Keratinocyte (primary cell): ENCODE results near the gene ZNF396. TPM values are rescaled to one million over a fixed set of nuclear protein-coding genes. Genes with fewer than 3 reads are reported as not detected.

Source experiments
- DNase-seq: peaks from one replicate; pipeline ENCODE4 v3.0.0-alpha.2; 2011; ENCODE audit warnings: low read depth, missing footprints, low spot score
- FAIRE-seq: peaks from 2 replicates; lab custom pipeline; 2011; peaks lifted over from hg19 to GRCh38; lab: Jason Lieb, UNC
- H2AFZ ChIP-seq: 2 replicates; pipeline ENCODE4 v1.6.0; 2012; ENCODE audit warnings: low read length, control low read depth, inconsistent platforms; ENCODE audit not compliant: control insufficient read depth
- H3K27ac ChIP-seq: 2 replicates; pipeline ENCODE4 v1.5.1; 2011; ENCODE audit warnings: low read length; ENCODE audit not compliant: control insufficient read depth, insufficient read depth
- H3K27me3 ChIP-seq: 3 replicates; pipeline ENCODE4 v1.6.0; 2011; ENCODE audit warnings: low read length; ENCODE audit not compliant: control insufficient read depth, insufficient read depth; ENCODE audit errors: extremely low read depth
- H3K36me3 ChIP-seq, 2 experiments: 2 replicates in 1 of 2; 3 replicates in 1 of 2; pipeline ENCODE4 v1.5.1; 2011; ENCODE audit warnings: low read length in 2 of 2, mild to moderate bottlenecking in 1 of 2; ENCODE audit not compliant: control insufficient read depth in 2 of 2, insufficient read depth in 2 of 2; ENCODE audit errors: extremely low read depth in 1 of 2
- H3K4me1 ChIP-seq: 3 replicates; pipeline ENCODE4 v1.5.1; 2011; ENCODE audit warnings: low read length; ENCODE audit not compliant: control insufficient read depth, insufficient read depth; ENCODE audit errors: extremely low read depth
- H3K4me2 ChIP-seq: 3 replicates; pipeline ENCODE4 v1.6.0; 2011; ENCODE audit warnings: low read depth, low read length; ENCODE audit not compliant: control insufficient read depth, insufficient read depth; ENCODE audit errors: extremely low read depth
- H3K4me3 ChIP-seq, 3 experiments: fragments of 200-600 bp in 1 of 3; sonication (generic) in 1 of 3; 2 replicates in 2 of 3; 3 replicates in 1 of 3; pipeline ENCODE4 v1.5.1; 2011 to 2016; ENCODE audit warnings: low read length in 3 of 3, mild to moderate bottlenecking in 3 of 3, control low read depth in 2 of 3, inconsistent platforms in 1 of 3, low read depth in 1 of 3, mixed read lengths in 1 of 3, mixed run types in 1 of 3, moderate library complexity in 1 of 3; ENCODE audit not compliant: control insufficient read depth in 2 of 3, insufficient read depth in 2 of 3; ENCODE audit errors: extremely low read depth in 1 of 3
- H3K79me2 ChIP-seq: 2 replicates; pipeline ENCODE4 v1.6.0; 2012; ENCODE audit warnings: low read length; ENCODE audit not compliant: control insufficient read depth, insufficient read depth
- H3K9ac ChIP-seq: 3 replicates; pipeline ENCODE4 v1.6.0; 2011; ENCODE audit warnings: low read length; ENCODE audit not compliant: control insufficient read depth, insufficient read depth; ENCODE audit errors: extremely low read depth
- H3K9me1 ChIP-seq: 3 replicates; pipeline ENCODE4 v1.6.0; 2011; ENCODE audit warnings: low read length; ENCODE audit not compliant: control insufficient read depth, insufficient read depth; ENCODE audit errors: extremely low read depth
- H3K9me3 ChIP-seq: 2 replicates; pipeline ENCODE4 v1.5.1; 2012; ENCODE audit warnings: low read depth, low read length; ENCODE audit not compliant: control insufficient read depth
- H4K20me1 ChIP-seq: 3 replicates; pipeline ENCODE4 v1.6.0; 2011; ENCODE audit warnings: low read length; ENCODE audit not compliant: control insufficient read depth, insufficient read depth; ENCODE audit errors: extremely low read depth
- EZH2 ChIP-seq: IDR thresholded peaks from one replicate; pipeline ENCODE4 v1.6.1; 2012; ENCODE audit warnings: inconsistent platforms, mild to moderate bottlenecking, low read length, moderate library complexity
- dilution Hi-C: fragments of 300-500 bp; cut with MboI; formaldehyde crosslinking; loops from one replicate; pipeline ENCODE4 v1.7.0; 2020; ENCODE audit warnings: low sequenced_read_pairs; ENCODE audit not compliant: extremely low pct_ligation_motif_present
- polyA plus RNA-seq, 5 experiments: library from polyadenylated mRNA; depleted of rRNA in 3 of 5; stranded (reverse) in 3 of 5; stranded (forward) in 1 of 5; unstranded in 1 of 5; fragments of >200 nt; gene quantifications; 1 replicate in 1 of 5; 2 replicates in 3 of 5; 3 replicates in 1 of 5; pipeline versions ENCODE4 v1.2.1 to v1.2.3, GENCODE V29; 2011 to 2012; ENCODE audit warnings: missing spikeins in 2 of 5, low read depth in 1 of 5, low replicate concordance in 1 of 5
- TF ChIP-seq, protein P1 (sequence below), 3 experiments: IDR thresholded peaks in 1 of 3; conservative IDR thresholded peaks in 1 of 3; optimal IDR thresholded peaks in 1 of 3; 2 replicates in 2 of 3; 3 replicates in 1 of 3; pipeline versions ENCODE3 to v1.5.1; 2011; ENCODE audit warnings: low read length in 3 of 3, mild to moderate bottlenecking in 3 of 3, moderate library complexity in 2 of 3, control low read depth in 1 of 3, inconsistent platforms in 1 of 3; ENCODE audit not compliant: insufficient read depth in 2 of 3; ENCODE audit errors: extremely low read depth in 1 of 3

The ZNF396 gene
- polyA plus RNA-seq, 1 donor (not counting 4 experiments of a cell fraction or from before 2014, with no cell fraction given), result 0.49 TPM

DNA sequence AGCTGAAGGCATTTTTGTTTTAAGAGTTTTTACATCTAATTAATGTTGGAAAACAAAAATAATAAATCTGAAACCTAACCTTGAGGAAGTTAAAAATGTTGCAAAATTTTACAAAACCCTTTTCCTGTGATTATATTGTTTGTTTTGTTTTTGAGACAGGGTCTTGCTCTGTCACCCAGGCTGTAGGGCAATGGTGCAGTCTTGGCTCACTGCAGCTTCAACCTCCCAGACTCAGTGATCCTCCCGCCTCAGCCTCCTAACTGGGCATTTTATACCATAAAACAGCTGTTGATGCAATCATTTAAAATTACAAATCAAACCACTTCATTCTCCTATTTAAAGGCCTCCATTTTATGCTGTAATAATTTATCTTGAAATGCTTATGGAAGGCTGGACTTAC lies 31.2 kb downstream of the ZNF396 start:
- H3K9me3 ChIP-seq, result no peaks in the 10 kb centered on the region
- no peaks in the 10 kb centered on the region for H3K27me3 ChIP-seq
- no peak overlapping the region for H3K4me2 ChIP-seq
- H4K20me1 ChIP-seq, result peaks cover 13% of the 10 kb centered on the region
- no peak for TF ChIP-seq EZH2
- TF ChIP-seq, protein P1, sequence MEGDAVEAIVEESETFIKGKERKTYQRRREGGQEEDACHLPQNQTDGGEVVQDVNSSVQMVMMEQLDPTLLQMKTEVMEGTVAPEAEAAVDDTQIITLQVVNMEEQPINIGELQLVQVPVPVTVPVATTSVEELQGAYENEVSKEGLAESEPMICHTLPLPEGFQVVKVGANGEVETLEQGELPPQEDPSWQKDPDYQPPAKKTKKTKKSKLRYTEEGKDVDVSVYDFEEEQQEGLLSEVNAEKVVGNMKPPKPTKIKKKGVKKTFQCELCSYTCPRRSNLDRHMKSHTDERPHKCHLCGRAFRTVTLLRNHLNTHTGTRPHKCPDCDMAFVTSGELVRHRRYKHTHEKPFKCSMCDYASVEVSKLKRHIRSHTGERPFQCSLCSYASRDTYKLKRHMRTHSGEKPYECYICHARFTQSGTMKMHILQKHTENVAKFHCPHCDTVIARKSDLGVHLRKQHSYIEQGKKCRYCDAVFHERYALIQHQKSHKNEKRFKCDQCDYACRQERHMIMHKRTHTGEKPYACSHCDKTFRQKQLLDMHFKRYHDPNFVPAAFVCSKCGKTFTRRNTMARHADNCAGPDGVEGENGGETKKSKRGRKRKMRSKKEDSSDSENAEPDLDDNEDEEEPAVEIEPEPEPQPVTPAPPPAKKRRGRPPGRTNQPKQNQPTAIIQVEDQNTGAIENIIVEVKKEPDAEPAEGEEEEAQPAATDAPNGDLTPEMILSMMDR (optimal IDR thresholded peaks at IDR 0.05 in 1 of 3, IDR thresholded peaks at IDR 0.05 in 1 of 3, conservative IDR thresholded peaks at IDR 0.05 in 1 of 3; ENCODE audit: extremely low read depth in 1 of 3, insufficient read depth in 2 of 3, low read length in 3 of 3), result no peak
- FAIRE-seq (no peak), DNase-seq (no peak)
- H3K79me2 ChIP-seq, result peaks cover 32% of the 10 kb centered on the region
- H3K27ac ChIP-seq, result no peak overlapping the region
- no peaks in the 10 kb centered on the region for H3K9me1 ChIP-seq
- H3K9ac ChIP-seq, result no peak overlapping the region
- H2AFZ ChIP-seq, result no peak overlapping the region
- no peaks in the 10 kb centered on the region for H3K36me3 ChIP-seq
- H3K4me1 ChIP-seq, result peaks cover 6% of the 10 kb centered on the region
- no peak overlapping the region for H3K4me3 ChIP-seq
- dilution Hi-C loops, result no loop called here

- dilution Hi-C loops, result no loop called here
- no peak overlapping the region for H3K27ac ChIP-seq
- H3K9ac ChIP-seq, result no peak overlapping the region
These were observed 31.6 kb downstream of the ZNF396 start for GRCh38 chr18:35345460-35345921.

More at GRCh38 chr18:35345460-35345921, 31.6 kb downstream of the ZNF396 start:
- no peak overlapping the region for H3K4me2 ChIP-seq
- peaks cover 0 to 3% of the 10 kb centered on the region in 2 experiments for H3K36me3 ChIP-seq
- TF ChIP-seq EZH2, result no peak
- TF ChIP-seq, protein P1 (optimal IDR thresholded peaks at IDR 0.05 in 1 of 3, IDR thresholded peaks at IDR 0.05 in 1 of 3, conservative IDR thresholded peaks at IDR 0.05 in 1 of 3; ENCODE audit: extremely low read depth in 1 of 3, insufficient read depth in 2 of 3, low read length in 3 of 3), result no peak
- no peak overlapping the region for H2AFZ ChIP-seq
- peaks cover 6% of the 10 kb centered on the region for H3K4me1 ChIP-seq
- peaks cover 13% of the 10 kb centered on the region for H4K20me1 ChIP-seq
- H3K4me3 ChIP-seq, result no peak overlapping the region
- no peaks in the 10 kb centered on the region for H3K27me3 ChIP-seq
- FAIRE-seq (no peak), DNase-seq (no peak)
- H3K9me3 ChIP-seq, result no peaks in the 10 kb centered on the region
- H3K79me2 ChIP-seq, result peaks cover 37% of the 10 kb centered on the region
- H3K9me1 ChIP-seq, result no peaks in the 10 kb centered on the region
